HG03342 (cell line): ENCODE data around the gene CACNA1B.

Experiments
- ATAC-seq: cut with Tn5 transposase; IDR thresholded peaks from one replicate; pipeline ENCODE4 v1.9.1; 2021; ENCODE audit warnings: mild to moderate bottlenecking, moderate library complexity; ENCODE audit not compliant: unreplicated experiment

The CACNA1B gene

DNA sequence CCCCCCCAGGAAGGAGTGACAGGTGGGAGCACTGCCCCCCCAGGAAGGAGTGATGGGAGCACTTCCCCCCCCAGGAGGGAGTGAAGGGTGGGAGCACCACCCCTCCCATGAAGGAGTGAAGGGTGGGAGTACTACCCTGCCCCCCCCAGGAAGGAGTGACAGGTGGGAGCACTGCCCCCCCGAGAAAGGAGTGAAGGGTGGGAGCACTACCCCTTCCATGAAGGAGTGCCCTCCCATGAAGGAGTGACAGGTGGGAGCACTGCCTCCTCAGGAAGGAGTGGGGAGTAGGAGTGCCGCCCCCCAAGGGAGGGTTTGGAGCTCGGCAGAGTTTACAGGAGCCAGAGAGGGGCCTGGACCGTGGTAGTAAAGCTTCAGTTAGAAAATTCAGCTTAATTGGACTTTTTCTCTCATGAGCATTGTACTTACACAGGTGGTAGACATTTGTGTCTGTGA is 100.7 kb downstream of the CACNA1B start:
- ATAC-seq: no peak

DNA sequence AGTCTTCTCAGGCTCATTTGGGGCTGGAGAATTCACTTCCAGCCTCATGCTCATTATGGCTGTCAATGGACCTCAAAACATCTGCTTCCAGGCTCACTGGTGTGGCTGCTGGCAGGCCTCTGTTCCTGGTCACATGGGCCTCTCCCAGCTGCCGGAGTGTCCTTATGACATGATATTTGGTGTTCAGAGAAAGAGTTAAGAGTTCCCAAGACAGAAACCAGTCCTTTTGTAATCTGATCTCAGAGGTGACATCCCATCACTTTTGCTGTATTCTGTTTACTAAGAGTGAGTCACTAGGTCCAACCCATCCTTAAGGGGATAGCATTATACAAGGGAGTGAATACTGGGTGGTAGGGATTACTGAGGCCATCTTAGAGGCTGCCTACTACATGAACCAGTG is 104.6 kb downstream of the CACNA1B start:
- ATAC-seq: no peak

DNA sequence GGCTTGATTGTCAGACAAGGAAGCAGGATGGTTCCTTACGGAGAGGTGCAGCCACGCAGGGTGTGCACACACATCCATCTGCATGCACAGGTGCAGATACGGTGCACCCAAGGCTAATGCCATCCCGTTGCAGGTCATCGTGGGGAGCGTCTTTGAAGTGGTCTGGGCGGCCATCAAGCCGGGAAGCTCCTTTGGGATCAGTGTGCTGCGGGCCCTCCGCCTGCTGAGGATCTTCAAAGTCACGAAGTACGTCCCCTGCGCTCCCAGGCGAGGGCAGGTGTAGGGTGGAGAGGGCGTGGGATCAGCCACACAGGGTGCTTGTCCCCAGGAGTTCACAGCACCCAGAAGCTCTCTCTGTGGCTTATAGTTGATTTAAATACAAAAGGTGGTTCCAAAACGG is 106.4 kb downstream of the CACNA1B start:
- ATAC-seq: no peak

DNA sequence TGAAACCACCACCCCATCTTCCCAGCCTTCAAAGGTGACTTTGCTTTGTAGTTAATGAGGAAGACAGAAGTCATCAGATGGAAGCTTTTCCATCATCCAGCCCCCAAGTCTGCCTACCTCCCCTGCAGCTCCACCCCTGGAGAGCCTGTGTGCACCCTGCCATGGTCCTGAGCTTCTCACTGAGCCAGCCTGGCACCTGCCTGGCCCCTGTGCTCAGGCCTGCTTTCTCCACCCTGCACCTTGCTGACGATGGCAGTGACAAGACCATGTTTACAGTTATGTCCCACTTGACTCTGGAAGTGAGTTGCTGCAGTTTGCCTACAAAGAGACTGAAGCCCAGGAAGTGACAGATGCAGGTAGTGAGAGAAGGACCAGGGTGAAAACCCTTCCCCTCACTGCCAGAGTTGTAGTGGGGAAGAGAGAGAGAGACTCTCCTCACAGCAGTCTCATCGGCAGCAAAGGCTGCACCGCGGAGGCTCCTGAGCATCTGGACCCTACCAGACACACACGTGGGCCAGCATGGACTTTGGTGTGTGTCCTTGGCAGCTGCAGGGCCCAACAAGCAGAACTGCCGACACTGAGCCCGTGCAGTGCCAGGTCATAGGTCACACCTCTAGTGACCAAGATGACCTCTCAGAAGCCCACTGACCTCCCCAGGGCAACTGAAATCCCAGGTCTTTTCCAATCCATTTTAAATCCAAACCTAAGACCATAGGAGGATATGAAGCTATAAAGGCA is 107.1 kb downstream of the CACNA1B start:
- no peak for ATAC-seq

DNA sequence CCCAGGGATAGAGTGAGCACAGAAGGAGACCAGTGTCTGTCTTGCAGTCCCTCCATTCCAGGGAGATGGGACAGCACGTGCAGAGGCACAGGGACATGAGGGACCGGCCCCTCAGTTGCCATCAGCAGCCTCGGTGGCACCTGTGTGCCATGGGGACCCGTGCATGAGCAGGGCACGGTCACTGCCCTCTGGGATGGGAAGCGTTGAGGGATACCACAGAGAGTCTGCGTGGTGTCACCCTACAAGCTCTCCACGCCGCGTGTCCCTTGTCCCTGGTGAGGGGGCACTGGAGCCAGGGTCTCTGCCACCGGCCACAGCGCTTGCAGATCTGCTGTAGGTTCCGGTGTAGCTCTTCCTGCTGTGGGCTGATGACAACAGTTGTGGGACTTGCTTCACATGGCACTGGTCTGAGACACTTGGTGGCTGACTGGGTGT is 108.1 kb downstream of the CACNA1B start:
- ATAC-seq: no peak

DNA sequence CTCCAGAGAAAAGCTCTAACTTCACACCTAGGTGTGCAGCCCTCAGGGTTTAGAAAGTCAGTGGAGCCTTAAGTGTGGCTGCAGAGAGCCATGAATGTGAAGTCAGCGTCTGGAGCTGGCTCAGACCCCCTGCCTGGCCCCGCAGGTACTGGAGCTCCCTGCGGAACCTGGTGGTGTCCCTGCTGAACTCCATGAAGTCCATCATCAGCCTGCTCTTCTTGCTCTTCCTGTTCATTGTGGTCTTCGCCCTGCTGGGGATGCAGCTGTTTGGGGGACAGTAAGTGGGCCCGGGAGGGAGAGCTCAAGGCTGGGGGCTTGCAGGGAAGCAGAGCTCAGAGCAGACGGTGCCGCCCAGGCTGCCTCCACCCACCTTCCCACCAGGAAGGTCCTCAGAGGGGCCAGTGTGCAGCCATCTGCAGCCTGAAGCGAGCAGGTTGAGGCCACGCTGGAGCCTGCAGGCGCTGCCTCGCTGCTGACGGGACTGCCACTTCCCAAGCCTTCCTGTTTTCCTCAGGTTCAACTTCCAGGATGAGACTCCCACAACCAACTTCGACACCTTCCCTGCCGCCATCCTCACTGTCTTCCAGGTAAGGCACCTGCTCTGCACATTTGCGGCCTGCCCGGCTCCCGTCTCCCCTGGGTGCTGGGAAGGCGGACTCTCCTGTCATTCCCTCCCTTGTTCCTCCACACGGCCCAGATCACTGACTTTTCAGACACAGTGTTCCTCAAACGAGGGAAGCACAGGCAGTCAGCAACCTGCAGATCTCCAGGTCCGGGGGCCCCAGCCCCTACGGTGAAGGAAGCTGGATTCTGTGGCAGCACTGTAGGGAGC is 108.9 kb downstream of the CACNA1B start:
- no peak for ATAC-seq

DNA sequence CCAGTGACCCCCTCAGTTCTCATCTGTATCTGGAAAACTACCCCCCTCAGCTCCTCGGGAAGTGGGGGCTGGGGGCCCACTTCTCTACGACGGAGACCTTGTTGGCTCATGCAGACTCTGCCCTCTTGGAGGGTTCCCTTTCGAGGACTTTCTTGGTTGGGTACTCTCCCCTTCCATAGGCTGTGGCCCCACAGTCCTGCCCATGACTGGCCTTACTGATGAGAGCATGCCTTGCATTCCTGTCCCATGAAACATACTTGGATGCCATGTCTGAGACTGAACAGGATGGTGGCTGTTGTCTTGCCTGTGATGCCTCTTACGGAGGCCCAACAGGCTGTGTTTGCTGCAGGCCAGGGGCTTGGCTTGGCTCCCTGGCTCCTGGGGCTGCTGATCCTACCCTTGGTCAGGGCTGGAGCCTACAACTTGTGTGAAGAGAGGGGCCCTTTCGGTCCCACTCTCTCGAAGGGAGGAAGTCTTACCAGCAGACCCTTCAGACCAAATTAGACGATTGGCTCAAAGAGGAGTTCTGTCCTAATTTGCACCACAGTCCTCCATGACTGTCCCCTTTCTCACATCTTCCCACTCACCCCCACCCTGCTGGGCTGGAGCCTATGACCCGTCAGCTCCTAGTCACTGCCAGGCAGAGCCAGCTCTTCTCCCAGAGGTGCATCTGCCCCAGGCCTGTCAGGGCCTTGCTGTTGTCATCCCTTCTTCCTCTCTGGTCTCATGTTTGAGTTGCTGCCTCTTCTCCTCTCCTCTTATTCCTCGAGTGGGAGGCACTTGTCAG is 109.9 kb downstream of the CACNA1B start:
- no peak for ATAC-seq

DNA sequence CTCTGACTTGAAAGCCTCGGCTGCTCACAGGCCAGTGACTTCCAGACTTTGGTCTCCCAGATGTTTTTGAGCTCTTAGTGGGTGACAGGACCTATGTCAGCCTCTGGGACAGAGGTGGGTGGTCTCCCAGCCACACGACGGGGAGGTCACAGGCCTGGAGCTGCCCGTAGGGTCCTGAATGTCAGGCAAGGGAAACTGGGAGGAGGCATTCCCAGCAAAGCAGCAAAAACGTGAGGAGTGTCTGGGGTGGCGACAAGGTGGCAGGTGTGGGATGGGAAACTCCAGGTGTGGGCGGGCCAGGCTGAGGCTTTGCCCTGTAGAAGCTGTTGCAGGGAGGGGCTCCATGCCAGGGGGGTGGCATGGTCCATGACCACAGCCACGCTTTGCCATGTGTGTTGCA is 110.5 kb downstream of the CACNA1B start:
- no peak for ATAC-seq

DNA sequence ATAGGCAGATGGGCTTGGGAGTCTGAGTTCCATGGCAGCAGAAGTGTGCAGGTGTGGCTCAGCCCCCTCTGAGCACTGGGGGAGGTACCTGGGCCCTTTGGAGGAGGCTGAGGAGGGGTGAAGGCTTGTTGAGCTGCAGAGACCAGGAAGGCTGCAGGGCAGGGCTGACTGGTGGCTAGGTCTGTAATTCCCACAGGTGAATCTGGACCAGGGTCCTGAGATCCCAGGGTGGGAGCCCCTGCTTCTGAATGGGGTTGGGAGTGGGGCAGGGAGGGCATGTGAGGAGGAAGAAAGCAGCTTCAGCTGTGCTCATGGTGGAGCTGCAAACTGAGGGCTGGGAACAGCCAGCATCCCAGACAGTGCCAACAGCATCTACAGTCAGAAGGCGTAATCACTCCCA is 111.1 kb downstream of the CACNA1B start:
- no peak for ATAC-seq

DNA sequence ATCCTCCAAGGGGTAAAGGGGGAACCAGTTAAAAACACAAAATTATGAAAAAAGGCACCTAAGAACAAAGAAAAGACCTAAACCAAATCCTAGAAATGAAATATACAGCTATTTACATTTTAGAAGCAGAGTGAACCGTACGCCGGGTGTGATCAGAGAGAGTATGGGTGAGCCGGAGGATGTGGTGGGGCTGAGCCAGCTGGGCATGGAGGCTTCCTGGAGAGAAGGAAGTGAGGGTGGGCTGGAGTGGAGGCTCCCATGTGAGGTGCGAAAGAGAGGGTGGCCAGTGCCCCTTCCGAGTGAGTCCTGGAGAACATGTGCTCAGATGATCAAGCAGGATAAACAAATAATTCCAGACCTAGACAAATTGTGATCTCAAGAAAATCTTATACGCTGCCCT is 111.6 kb downstream of the CACNA1B start:
- ATAC-seq: no peak

DNA sequence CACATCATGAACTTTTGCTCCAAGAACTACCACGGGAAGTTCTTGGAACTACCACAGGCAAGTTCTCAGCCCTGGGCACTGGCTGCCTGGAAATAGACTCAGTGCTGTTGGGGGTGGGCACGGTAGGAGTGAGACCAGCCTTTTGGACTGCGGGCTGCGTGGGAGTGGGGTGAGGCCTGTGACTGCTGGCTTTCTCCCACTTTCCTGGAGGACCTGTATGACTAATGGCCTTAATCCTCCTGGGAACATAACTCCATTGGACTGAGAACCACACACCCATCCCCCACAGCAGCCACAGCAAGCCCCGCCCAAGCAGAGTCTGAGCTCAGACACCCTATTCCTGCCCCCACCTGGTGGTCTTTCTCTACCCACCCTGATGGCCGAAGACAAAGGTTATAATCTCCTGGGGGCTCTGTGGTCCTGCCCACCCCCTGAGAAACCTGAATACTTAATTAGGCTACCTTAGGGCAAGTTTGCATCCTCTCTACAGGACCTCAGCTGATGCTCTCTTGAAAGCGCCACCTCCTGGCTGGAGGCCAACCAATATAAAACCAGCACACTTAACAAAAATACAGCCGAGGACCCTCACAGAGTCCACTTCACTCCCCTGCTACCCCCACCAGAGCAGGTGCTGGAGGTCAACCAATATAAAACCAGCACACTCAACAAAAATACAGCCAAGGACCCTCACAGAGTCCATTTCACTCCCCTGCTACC is 112.6 kb downstream of the CACNA1B start:
- ATAC-seq: no peak

DNA sequence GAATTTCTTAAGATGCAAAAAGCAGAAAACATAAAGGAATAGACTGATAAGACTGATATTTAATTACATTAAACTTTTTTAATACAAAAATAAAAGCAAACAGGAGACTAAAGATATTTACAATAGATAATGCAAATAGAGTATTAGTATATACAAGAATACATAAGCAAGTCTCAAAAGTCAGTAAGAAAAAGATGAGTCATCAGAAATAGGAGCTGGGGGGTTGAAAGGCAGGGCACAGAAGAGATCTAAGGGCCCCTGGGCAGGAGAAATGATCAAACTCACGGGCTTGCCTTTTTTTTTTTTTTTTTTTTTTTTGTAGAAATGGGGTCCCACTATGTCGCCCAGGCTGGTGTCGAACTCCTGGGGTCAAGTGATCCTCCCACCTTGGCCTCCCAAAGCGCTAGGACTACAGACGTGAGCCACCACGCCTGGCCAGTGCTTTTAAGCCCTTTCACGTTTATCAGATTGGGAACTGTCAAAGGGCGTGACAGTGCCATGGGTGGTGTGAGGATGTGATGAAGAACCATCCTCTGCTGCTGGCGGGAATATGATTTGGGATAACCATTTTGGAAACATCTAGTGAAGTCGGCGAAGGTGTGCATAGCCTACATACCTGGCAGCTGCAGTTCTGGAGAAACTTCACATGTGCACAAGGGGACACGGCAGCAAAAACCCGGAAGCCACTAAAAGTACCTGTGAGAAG is 126.1 kb downstream of the CACNA1B start:
- ATAC-seq: no peak

DNA sequence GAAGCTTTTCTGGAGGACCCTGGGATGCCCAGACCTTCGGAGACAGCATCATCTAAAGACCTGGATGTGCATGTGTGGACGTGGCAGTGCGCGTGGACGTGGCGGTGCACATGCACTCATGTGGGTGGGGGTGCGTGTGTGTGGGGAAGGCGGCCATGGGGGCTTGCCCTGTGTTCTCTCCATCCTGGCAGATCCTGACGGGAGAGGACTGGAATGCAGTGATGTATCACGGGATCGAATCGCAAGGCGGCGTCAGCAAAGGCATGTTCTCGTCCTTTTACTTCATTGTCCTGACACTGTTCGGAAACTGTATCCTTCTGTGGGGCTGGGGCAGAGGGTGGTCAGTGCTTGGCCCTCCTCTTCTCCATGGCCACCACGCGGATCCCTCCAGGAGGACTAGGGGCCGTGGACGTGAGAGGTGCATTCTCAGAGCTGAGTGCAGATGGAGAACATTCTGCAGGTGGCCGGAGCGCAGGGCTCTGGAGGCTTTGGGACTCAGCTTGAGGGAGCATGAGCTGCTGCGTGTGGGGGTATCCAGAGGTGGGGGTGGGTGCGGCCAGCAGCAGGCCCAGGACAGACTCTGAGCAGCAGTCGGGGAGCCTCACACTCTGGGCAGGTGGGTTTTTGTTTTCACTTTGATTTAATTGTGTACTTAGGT is 129.1 kb downstream of the CACNA1B start:
- ATAC-seq: no peak

DNA sequence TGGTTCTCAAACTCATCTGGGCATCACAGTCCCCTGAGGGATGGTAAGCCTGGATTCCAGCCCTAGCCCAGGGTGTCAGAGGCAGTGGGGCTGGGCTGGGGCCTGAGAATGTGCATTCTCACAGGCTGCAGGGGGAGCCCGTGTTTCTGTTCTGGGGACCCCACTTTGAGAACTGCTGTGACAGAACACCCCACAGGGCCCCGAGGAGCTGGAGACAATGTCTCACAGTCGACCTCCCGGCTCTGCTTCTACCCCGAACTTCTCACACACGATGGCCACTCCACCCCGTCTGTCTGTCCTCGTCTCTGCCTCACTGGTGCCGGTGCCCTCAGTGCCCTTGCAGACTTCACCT is 130.0 kb downstream of the CACNA1B start:
- ATAC-seq: no peak

DNA sequence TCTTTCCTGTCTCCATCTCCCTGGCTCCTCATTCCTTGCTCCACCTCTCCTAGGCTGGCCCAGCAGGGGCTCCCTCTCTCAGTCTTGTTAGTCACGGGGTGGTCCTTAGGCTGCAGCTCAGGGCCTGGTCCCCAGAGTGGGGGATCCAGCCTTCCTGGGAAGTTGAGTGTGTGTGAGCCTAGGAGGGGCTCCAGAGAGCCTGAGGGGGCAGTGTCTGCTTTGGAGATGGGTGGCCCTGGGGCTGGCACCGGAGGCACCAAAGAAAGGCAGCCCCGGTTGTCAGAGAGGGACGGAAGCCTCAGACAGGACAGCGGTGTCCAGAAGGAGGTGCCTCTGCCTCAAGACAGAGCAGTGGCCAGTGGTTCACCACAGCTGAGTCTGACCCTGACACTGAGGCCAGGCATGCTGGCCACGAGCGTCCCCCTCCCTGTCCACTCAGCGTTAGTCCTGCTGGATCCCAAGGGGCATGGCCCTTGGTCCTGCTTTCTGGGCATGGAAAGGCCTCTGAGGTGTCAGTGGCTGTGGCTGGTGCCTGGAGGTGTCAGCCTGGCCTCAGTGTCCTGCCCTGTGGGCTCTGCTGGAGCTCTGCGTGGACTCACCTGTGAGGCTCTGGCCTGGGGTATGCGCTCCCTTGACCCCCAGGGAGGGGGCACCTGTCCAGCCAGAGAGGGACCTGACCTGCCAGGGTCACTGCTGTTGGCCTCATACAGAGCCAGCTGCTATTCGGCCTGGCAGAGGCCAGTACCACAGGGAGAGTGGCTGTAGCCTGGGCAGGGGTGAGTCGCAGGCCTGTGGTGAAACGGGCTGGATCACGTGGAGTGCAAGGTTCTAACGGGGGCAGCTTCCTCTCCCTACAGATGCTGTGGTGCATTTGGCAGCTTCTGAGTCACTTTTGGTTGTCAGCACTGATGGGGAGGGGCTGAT is 130.6 kb downstream of the CACNA1B start:
- no peak for ATAC-seq

DNA sequence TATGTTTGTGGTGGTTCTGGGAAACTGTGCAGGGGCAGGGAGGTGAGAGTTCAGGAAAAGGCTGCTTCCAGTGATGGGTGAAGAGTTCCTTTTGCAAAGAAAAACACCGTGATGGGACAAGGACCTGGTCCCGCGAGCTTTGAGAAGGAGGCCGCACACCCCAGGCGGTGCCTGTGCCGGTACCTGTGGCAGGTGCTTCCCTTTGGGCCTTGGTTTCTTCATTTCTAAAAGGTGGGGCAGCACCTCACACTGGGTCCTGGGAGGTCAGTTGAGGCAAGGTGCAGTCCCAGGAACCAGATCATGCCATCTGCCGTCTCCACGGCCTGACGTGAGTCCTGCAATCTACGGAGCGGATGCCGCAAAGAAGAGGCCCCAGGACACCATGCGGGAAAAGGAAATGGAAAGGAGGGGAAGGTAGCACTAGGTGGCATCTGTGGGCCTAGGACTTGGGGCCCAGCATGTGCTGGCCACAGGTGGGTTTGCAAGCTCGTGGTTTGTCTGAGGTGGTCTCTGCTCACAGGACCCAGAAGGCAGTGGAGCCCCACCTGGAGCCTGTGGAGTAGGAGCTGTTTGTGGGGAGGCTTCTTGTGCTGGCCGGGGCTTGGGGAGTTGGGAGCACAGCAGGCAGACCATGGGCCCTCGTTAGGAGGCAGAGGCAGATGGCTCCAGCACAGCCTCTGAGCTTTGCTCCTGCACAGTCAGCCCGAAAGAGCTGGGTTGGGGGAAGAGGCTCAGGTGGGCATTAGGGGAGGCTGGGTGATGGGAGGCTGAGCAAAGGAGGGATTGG is 131.6 kb downstream of the CACNA1B start:
- no peak for ATAC-seq

DNA sequence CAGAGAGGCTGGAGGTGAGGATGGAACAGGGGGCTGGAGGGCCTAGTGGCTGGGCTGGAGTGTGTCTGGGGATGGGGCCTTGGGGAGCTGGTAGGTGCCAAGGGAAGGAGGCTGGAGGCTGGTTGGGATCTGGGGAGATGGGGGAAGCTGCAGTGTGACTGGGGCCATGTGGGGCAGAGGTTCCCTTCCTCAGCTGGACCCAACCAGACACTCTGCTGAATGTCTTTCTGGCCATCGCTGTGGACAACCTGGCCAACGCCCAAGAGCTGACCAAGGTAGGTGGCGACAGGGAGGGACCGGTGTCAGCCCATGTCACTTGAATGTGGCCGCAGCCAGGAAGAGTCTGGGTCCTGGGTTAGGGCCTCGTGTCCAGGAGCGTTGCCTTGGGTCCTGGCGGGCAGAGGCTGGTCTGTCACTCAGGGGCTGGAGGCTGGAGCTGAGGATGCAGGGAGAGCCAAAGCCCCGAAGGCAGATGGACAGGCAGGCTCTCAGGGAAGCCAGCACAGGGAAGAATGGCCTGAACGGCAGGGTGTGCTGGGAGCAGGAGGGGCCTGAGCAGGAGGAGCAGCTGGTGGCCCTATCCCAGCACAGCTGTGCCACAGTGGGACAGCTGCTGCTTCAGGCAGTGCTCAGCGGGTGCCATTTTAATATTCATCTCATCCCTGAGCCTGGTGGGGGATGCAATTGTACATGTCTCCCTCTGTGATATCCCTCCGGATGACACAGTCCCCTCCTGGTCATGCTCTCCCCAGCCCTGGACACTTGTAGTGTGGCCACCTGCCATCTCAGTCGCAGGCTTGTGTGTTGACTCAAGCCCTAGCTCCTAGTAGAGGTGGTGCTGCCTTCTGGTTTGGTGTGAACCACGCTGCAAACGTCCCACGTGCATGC is 132.5 kb downstream of the CACNA1B start:
- no peak for ATAC-seq
